T-helper 2 cell (primary cell): ENCODE results near the gene SLC29A2.
A peak's percentile ranks its signal among the peaks of the same experiment; 100 is the strongest.
"Not testable (repeated sequence)": the region's sequence is repeated elsewhere in the genome, so short reads cannot be mapped to it uniquely, and the experiment has no call there.

Source experiments
- DNase-seq, 5 experiments: peaks; one replicate each; pipeline versions ENCODE4 v3.0.0 to v3.0.0-alpha.2; 2012 to 2022

The SLC29A2 gene

GRCh38 chr11:66384316-66384715 is 12.8 kb upstream of the SLC29A2 start:
- not testable (repeated sequence) for DNase-seq

GRCh38 chr11:66380264-66380663 is 8.7 kb upstream of the SLC29A2 start:
- DNase-seq = not testable (repeated sequence)

- not testable (repeated sequence) for DNase-seq
These were observed 2.2 kb upstream of the SLC29A2 start for GRCh38 chr11:66373690-66374287.

- DNase-seq = no peak
These were observed 1.7 kb upstream of the SLC29A2 start for GRCh38 chr11:66373265-66373664.

- DNase-seq = no peak
These were observed 2.3 kb downstream of the SLC29A2 start for GRCh38 chr11:66369073-66369894.

- DNase-seq = no peak
These were observed 3.1 kb downstream of the SLC29A2 start for GRCh38 chr11:66368484-66368883.

- no peak for DNase-seq
These were observed 3.8 kb downstream of the SLC29A2 start for GRCh38 chr11:66367561-66368312.

- no peak for DNase-seq
These were observed 4.6 kb downstream of the SLC29A2 start for GRCh38 chr11:66366844-66367477.

GRCh38 chr11:66365711-66366619 is 5.6 kb downstream of the SLC29A2 start:
- no peak for DNase-seq

- no peak for DNase-seq
These were observed 6.4 kb downstream of the SLC29A2 start for GRCh38 chr11:66365166-66365565.

GRCh38 chr11:66363805-66364535 is 7.6 kb downstream of the SLC29A2 start:
- DNase-seq = peak; percentile 24 to 67 (median 50)

GRCh38 chr11:66363187-66363601 is 8.4 kb downstream of the SLC29A2 start:
- no peak for DNase-seq

GRCh38 chr11:66362481-66363147 is 8.9 kb downstream of the SLC29A2 start:
- no peak for DNase-seq

- DNase-seq = no peak
These were observed 10.0 kb downstream of the SLC29A2 start for GRCh38 chr11:66361502-66361941.

- DNase-seq = no peak
These were observed 11.0 kb downstream of the SLC29A2 start for GRCh38 chr11:66360406-66361073.

GRCh38 chr11:66359662-66360087 is 11.9 kb downstream of the SLC29A2 start:
- DNase-seq = no peak

GRCh38 chr11:66350560-66351235 is 20.9 kb downstream of the SLC29A2 start:
- DNase-seq = not testable (repeated sequence)

GRCh38 chr11:66349084-66349386 is 22.5 kb downstream of the SLC29A2 start:
- DNase-seq = no peak
